Keratinocyte (primary cell): ENCODE data around the gene TMED5.
"Not testable (repeated sequence)": the region's sequence is repeated elsewhere in the genome, so short reads cannot be mapped to it uniquely, and the experiment has no call there.

Experiments used
- EZH2 ChIP-seq: IDR thresholded peaks from one replicate; pipeline ENCODE4 v1.6.1; 2012; ENCODE audit warnings: inconsistent platforms, mild to moderate bottlenecking, low read length, moderate library complexity
- TF ChIP-seq, protein P1 (sequence below), 3 experiments: IDR thresholded peaks in 1 of 3; conservative IDR thresholded peaks in 1 of 3; optimal IDR thresholded peaks in 1 of 3; 2 replicates in 2 of 3; 3 replicates in 1 of 3; pipeline versions ENCODE3 to v1.5.1; 2011; ENCODE audit warnings: low read length in 3 of 3, mild to moderate bottlenecking in 3 of 3, moderate library complexity in 2 of 3, control low read depth in 1 of 3, inconsistent platforms in 1 of 3; ENCODE audit not compliant: insufficient read depth in 2 of 3; ENCODE audit errors: extremely low read depth in 1 of 3

DNA sequence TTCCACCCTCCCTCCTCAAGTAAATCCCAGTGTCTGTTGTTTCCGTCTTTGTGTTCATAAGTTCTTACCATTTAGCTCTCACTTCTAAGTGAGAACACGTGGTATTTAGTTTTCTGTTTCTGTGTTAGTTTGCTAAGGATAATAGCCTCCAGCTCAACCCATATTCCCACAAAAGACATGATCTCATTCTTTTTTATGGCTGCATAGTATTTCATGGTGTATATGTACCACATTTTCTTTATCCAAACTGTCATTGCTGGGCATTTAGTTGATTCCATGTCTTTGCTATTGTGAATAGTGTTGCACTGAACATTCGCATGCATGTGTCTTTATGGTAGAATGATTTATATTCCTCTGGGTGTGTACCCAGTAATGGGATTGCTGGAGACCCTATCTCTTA, 5.6 kb downstream of the TMED5 start:
- not testable (repeated sequence) for TF ChIP-seq EZH2
- TF ChIP-seq, protein P1, sequence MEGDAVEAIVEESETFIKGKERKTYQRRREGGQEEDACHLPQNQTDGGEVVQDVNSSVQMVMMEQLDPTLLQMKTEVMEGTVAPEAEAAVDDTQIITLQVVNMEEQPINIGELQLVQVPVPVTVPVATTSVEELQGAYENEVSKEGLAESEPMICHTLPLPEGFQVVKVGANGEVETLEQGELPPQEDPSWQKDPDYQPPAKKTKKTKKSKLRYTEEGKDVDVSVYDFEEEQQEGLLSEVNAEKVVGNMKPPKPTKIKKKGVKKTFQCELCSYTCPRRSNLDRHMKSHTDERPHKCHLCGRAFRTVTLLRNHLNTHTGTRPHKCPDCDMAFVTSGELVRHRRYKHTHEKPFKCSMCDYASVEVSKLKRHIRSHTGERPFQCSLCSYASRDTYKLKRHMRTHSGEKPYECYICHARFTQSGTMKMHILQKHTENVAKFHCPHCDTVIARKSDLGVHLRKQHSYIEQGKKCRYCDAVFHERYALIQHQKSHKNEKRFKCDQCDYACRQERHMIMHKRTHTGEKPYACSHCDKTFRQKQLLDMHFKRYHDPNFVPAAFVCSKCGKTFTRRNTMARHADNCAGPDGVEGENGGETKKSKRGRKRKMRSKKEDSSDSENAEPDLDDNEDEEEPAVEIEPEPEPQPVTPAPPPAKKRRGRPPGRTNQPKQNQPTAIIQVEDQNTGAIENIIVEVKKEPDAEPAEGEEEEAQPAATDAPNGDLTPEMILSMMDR (optimal IDR thresholded peaks at IDR 0.05 in 1 of 3, IDR thresholded peaks at IDR 0.05 in 1 of 3, conservative IDR thresholded peaks at IDR 0.05 in 1 of 3; ENCODE audit: extremely low read depth in 1 of 3, insufficient read depth in 2 of 3, low read length in 3 of 3) = not testable (repeated sequence)
